Measurements from ENCODE around the gene NCKAP5. TPM values are rescaled to one million over a fixed set of nuclear protein-coding genes. Genes with fewer than 3 reads are reported as not detected.

Gene NCKAP5
- total RNA-seq, 1 donor from 2014 or later, result 0.87 TPM

GRCh38 chr2:132640116-132640515, 928.1 kb downstream of the NCKAP5 start:
- no peak overlapping the region for H3K27ac Mint-ChIP-seq (ENCODE audit: unreplicated experiment)
- no peak overlapping the region for H3K4me3 Mint-ChIP-seq (ENCODE audit: unreplicated experiment)
- TF ChIP-seq, protein P1, sequence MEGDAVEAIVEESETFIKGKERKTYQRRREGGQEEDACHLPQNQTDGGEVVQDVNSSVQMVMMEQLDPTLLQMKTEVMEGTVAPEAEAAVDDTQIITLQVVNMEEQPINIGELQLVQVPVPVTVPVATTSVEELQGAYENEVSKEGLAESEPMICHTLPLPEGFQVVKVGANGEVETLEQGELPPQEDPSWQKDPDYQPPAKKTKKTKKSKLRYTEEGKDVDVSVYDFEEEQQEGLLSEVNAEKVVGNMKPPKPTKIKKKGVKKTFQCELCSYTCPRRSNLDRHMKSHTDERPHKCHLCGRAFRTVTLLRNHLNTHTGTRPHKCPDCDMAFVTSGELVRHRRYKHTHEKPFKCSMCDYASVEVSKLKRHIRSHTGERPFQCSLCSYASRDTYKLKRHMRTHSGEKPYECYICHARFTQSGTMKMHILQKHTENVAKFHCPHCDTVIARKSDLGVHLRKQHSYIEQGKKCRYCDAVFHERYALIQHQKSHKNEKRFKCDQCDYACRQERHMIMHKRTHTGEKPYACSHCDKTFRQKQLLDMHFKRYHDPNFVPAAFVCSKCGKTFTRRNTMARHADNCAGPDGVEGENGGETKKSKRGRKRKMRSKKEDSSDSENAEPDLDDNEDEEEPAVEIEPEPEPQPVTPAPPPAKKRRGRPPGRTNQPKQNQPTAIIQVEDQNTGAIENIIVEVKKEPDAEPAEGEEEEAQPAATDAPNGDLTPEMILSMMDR (IDR thresholded peaks at IDR 0.05), result no peak
- H3K4me1 Mint-ChIP-seq (ENCODE audit: low read depth), result no peaks in the 10 kb centered on the region
- H3K27me3 Mint-ChIP-seq (ENCODE audit: low read depth), result peaks cover 4% of the 10 kb centered on the region
- no peaks in the 10 kb centered on the region for H3K36me3 Mint-ChIP-seq (ENCODE audit: low read depth)
- H3K9me3 Mint-ChIP-seq (ENCODE audit: low read depth), result no peaks in the 10 kb centered on the region
- DNase-seq (ENCODE audit: low spot score), result no peak

GRCh38 chr2:132638313-132639040, 929.8 kb downstream of the NCKAP5 start:
- TF ChIP-seq, protein P1 (IDR thresholded peaks at IDR 0.05), result no peak
- H3K36me3 Mint-ChIP-seq (ENCODE audit: low read depth), result no peaks in the 10 kb centered on the region
- H3K4me3 Mint-ChIP-seq (ENCODE audit: unreplicated experiment), result no peak overlapping the region
- no peaks in the 10 kb centered on the region for H3K4me1 Mint-ChIP-seq (ENCODE audit: low read depth)
- no peak for DNase-seq (ENCODE audit: low spot score)
- H3K27ac Mint-ChIP-seq (ENCODE audit: unreplicated experiment), result no peak overlapping the region
- H3K9me3 Mint-ChIP-seq (ENCODE audit: low read depth), result peaks cover 3% of the 10 kb centered on the region
- peaks cover 6% of the 10 kb centered on the region for H3K27me3 Mint-ChIP-seq (ENCODE audit: low read depth)

- no peak for DNase-seq (ENCODE audit: low spot score)
- TF ChIP-seq, protein P1 (IDR thresholded peaks at IDR 0.05), result no peak
- Mint-ChIP-seq H3K36me3 (ENCODE audit: low read depth) (no peaks in the 10 kb centered on the region), H3K9me3 (ENCODE audit: low read depth) (peaks cover 5% of the 10 kb centered on the region), H3K4me1 (ENCODE audit: low read depth) (no peaks in the 10 kb centered on the region), H3K27me3 (ENCODE audit: low read depth) (peaks cover 7% of the 10 kb centered on the region), H3K4me3 (ENCODE audit: unreplicated experiment) (no peak overlapping the region), H3K27ac (ENCODE audit: unreplicated experiment) (no peak overlapping the region)
Observed at GRCh38 chr2:132636346-132636745, 931.9 kb downstream of the NCKAP5 start.

DNA sequence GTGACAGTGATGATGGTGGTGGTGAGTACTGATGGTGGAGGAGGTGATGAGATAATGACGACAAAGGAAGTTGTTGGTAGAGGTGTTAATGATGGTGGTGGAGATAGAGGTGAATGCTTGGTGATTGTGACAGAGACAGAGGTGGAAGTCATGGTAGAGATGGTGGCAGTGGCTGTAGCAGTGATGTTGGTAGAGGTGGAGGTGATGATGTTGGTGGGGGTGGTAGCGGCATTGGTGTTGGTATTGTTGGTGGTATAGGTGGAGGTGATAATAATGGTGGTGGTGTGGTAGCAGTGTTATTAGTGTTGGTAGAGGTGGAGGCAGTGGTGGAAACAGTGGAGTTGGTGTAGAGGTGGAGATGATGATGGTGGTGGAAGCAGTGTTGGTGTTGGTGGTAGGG, 934.6 kb downstream of the NCKAP5 start:
- no peak for DNase-seq (ENCODE audit: low spot score)
- TF ChIP-seq, protein P1 (IDR thresholded peaks at IDR 0.05), result no peak
- Mint-ChIP-seq H3K36me3 (ENCODE audit: low read depth) (no peaks in the 10 kb centered on the region), H3K27ac (ENCODE audit: unreplicated experiment) (no peak overlapping the region), H3K27me3 (ENCODE audit: low read depth) (peaks cover 13% of the 10 kb centered on the region), H3K9me3 (ENCODE audit: low read depth) (peaks cover 5% of the 10 kb centered on the region), H3K4me3 (ENCODE audit: unreplicated experiment) (no peak overlapping the region), H3K4me1 (ENCODE audit: low read depth) (no peaks in the 10 kb centered on the region)

DNA sequence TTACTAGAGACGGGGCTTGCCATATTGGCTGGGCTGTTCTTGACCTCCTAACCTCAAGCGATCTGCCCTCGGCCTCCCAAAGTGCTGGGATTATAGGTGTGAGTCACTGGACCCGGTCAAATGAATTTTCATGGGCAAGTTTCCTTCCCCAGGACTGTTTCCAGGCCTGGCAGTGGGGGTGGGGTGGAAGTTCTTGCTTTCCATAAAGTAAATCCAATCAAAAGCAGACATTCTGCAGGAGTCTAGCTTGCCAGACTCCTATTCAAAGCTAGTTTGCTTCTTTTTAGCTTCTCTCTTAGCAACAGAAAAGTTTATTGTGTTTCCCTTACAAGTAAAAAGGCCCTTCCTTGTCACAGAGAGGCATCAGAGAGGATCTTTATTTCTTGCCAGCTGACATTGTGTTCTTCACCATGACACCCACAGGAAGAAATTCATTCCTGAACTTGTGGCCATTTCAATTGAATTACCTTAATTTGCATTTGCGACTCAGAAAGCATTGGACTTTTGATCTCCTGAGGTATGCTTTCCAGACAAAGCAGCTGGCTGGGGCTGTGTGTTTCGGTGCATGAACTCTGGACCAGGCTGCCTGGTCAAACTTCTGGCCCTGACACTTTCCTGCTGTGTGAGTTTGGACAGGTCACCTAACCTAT, 936.1 kb downstream of the NCKAP5 start:
- no peaks in the 10 kb centered on the region for H3K36me3 Mint-ChIP-seq (ENCODE audit: low read depth)
- peaks cover 13% of the 10 kb centered on the region for H3K27me3 Mint-ChIP-seq (ENCODE audit: low read depth)
- TF ChIP-seq, protein P1 (IDR thresholded peaks at IDR 0.05), result no peak
- H3K27ac Mint-ChIP-seq (ENCODE audit: unreplicated experiment), result no peak overlapping the region
- peaks cover 5% of the 10 kb centered on the region for H3K9me3 Mint-ChIP-seq (ENCODE audit: low read depth)
- H3K4me1 Mint-ChIP-seq (ENCODE audit: low read depth), result no peaks in the 10 kb centered on the region
- H3K4me3 Mint-ChIP-seq (ENCODE audit: unreplicated experiment), result no peak overlapping the region
- DNase-seq (ENCODE audit: low spot score), result no peak

All from chondrocyte (in vitro differentiated cells).